HG02870 (cell line): Measurements from ENCODE around the gene LYAR.

ENCODE experiments used
- ATAC-seq: cut with Tn5 transposase; IDR thresholded peaks from one replicate; pipeline ENCODE4 v1.9.1; 2021; ENCODE audit warnings: mild to moderate bottlenecking, moderate library complexity; ENCODE audit not compliant: unreplicated experiment

The LYAR gene

DNA sequence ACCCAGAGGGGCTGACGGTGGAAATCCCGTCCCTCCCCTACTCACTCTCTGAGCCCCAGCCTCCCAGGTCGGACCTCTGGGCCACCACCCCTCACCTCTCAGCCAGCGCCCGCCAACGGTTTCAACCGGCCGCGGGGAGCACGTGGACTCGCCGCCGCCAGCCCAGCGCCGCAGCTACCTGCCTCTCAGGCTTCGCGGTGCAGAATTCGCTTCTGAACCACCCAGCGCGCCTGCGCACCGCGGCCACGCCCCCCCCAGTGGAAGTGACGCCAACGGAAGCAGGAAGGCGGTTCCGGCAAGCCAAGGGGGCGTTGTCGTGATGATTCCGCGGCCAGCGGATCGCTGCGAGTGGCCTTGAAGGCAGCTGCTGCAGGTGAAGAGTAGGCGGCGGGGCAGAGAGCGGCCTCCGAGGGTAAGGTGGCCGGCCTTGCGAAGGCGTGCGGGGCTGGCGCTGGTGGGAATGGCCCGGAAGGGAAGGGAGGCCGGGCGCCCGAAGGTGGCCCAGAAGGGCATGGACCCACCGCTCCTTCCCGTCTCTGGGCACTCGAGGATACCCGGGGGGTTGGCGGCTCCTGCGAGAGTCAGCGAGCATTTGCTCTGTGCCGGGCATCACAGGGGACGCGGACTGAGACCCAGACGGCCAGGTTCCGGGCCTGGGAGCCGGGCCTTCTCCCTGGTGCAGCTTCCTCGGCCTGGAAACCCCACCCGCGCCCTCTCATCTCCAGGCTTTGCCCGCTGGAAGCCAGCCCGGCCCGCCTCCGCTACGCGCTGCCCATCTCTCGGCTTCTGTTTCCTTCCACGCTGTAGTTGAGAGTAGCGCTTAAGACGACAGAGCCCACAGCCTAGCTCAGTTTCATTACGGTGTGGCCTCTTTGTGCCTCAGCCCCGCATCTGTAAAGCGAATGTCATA is at the start of gene LYAR, which contains the start of gene ZBTB49:
TSS of gene LYAR (minus strand) at position 214 of the 910 bp plus-strand sequence. CDS start 6,412 bp downstream, outside the sequence.
TSS of gene ZBTB49 (plus strand) at position 311 of the 910 bp plus-strand sequence. CDS start 9,695 bp downstream, outside the sequence.
- peak; percentile 86 for ATAC-seq

DNA sequence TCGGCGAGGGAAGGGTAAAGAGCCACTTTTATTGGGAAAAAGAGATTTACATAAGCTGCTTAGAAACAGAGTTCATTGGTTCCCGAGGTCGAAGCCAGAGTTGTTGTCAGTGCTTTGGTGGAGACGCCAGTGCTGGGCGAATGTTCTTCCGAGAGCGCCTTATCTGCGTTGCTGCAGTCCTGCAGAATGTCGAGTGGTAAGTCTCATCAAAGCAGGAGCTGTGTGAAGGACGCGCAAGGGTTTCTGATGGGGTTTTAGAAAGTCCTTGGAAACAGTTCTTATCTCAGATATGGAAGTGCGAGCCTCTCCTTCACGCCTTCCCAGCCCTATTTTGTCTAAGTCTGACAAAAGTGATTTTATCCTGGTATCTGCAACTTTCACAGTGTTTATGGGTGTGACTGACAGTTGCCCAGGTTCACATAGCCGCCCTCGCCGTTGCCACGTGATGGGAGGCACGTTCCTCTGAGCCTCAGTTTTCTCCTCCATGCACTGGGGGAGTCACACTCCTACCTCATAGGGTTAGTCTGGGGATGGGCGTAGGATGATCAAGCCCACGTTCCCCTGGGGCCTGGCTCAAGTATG is 49.6 kb upstream of the LYAR start:
- no peak for ATAC-seq

GRCh38 chr4:4338210-4339001 is 48.5 kb upstream of the LYAR start:
- no peak for ATAC-seq

DNA sequence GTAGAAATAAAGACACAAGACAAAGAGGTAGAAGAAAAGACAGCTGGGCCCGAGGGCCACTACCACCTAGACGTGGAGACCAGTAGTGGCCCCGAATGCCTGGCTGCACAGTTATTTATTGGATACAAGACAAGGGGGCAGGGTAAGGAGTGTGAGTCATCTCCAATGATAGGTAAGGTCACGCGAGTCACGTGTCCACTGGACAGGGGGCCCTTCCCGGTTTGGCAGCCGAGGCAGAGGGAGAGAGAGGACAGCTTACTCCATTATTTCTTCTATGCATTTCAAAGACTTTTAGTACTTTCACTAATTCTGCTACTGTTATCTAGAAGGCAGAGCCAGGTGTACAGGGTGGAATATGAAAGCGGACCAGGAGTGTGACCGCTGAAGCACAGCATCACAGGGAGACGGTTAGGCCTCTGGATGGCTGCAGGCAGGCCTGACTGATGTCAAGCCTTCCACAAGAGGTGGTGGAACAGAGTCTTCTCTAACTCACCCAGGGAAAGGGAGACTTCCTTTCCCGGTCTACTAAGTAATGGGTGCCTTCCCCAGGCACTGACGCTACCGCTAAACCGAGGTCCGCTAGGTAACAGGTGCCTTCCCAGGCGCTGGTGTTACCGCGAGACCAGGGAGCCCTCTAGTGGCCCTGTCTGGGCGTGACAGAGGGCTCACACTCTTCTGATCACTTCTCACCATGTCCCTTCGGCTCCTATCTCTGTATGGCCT is 45.0 kb upstream of the LYAR start:
- peak; percentile 82 for ATAC-seq

DNA sequence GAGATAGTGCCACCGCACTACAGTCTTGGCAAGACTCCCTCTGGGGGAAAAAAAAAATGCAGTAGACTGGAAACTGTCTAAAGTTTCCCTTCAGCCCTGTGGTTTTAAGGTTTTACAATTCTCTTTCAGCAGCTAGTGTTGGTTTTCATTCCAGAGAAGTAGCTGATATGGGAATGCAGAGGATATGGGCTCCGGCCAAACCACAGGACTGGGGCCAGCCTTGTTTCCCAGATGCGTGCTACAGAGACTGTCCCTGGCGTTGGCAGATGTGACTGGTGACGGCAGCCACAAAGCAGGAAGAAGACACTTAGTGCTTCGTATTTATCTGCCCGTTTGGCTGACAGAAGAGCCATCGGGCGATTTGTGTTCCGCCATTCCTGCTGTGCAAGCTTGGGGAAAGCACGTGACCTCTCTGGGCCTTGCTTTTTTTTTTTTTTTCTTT is 43.3 kb upstream of the LYAR start:
- ATAC-seq: no peak

DNA sequence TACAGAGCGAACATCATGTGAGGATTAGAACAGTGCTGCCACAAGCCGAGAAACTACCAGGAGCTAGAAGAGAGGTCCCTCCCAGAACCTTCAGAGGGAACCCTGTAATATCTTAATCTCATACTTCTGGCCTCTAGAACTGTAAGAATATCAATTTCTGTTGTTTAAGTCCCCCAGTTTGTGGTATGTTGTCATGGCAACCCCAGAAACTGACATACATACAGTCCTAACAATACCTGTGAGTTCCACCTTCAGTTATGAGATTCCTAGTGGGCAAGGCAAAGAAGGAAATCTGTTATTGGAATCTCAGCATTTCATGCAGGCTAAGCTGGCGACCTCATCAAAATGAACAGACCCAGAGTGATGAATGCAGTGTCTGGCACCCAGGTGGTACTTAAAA is 42.6 kb upstream of the LYAR start:
- ATAC-seq: no peak

GRCh38 chr4:4330794-4331193 is 40.8 kb upstream of the LYAR start:
- no peak for ATAC-seq

GRCh38 chr4:4329496-4329895 is 39.5 kb upstream of the LYAR start:
- ATAC-seq: no peak

DNA sequence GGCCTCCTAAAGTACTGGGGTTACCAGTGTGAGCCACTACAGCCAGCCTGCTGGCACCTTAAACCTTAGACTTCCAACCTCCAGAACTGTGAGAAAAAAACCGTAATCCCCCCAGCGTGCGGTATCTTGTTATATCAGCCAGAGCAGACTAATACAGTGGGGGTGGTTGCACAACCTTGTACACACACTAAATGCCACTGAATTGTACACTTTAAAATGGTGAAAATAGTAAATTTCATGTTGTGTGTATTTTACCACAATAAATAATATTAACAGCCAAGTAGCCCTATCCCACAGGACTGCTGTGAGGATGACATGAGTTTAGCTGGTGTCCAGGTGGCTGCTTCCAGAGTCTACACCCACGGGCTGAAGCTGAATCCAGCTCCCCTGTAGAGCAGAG is 38.9 kb upstream of the LYAR start:
- ATAC-seq: no peak

DNA sequence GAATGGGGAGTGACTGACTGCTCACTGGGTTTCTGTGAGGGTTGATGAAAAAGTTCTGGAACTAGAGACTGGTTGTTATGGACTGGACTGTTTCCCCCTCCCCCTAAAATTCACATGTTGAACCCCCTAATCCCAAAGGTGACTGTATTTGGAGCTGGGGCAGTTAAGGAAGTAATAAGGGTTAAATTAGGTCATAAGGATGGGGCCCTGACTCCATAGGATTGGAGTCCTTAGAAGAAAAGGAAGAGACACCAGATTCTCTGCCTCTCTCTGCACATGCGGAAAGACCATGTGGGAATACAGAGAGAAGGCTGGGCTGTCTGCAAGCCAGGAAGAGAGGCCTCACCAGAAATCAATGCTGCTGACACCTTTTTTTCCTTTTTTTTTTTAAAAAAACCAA is 38.3 kb upstream of the LYAR start:
- no peak for ATAC-seq

DNA sequence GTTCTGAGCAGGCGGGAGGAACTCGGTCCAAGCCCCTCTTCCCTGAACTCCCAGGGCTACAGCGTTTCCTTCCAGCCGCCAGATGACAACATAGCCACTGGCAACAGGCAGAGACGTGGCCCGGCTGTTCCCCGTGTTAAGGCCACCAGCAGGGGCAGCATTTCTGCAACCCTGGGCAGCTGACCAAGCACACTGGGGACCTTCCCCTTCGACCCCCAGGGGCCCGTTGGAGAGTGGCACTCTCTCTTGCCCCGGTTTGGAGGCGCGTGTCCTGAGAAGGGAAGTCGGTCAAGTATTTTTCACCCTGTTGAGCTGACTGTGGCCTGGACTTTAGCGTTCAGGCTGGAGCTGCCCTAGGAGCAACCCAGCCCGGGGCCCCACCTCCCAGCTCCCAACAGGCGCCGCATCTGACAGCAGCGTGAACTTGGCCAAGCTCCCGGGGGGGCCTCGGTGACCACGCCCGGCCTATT is 37.7 kb upstream of the LYAR start:
- no peak for ATAC-seq

- ATAC-seq: no peak
These were observed 36.2 kb upstream of the LYAR start for GRCh38 chr4:4326166-4326565.

GRCh38 chr4:4325321-4325720 is 35.4 kb upstream of the LYAR start:
- no peak for ATAC-seq

DNA sequence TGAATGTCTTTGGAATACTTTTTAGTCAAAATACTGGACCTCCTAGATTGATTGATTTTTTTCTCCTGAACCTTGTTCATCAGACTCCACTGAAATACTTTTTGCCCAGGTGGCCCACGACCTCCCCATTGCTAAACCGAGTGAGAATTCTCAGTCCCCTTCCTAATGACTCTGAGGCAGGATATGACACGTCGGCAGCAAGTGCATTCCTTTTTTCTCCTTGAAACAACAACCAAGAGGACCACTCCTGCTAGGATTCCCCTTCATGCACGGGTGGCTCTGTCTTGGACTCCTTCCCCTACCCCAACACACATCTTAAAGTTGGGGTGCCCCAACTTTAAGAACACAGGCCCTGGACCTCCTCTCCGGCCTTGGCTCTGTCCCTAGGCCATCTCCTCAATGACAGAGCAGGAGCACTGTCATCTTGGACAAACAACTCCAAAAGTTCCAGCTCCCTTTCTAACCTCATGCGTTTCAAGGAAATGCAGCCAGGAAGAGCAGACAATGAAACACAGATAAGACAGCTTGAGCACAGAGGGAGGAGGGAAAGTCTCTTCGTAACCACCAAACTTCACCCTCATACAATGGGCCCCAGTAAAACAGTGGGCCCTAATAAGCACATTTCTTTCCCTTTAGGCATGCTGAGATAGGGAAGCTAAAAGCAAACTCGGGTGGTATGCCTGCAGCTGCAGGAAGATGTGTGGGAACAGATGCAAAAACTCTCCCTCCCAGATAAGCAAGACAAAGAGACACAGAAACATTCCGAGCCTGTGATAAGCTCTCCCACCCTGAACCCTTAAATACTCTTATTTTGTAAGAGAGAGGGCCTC is 34.0 kb upstream of the LYAR start:
- ATAC-seq: no peak

DNA sequence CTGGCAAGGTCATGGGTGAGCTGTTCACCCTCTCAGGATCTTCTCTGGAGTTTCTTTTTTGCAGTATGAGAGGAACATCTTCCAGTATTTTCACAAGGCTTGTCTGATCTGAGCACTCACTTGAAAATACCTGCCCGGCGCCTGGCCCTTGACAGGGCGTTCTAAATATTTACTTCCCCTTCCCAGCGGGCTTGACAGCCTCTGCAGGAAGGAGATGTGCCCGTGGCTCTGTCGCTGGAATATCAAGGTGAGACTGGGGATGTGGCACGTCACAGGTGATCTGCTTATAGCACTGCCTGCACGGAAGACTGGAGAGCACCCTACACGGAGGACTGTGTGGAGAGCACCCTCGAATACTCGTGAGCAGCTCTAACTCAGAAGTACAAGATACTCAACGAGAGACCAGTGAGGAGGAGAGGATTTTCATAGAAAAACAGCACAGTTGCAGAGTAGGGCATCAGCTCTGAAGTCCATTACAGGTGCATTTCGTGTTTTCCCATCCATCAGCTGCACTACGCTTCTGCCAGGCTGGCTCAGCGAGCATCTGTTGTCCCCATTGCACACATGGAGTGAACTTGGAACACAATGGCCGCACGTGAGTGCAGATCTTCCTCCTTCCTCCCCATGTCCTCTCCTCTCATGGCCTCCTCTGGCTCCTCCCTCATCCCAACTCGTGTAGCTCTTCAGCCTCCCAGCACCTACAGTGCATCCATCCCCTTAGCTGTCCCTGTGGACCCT is 32.2 kb upstream of the LYAR start:
- ATAC-seq: no peak

GRCh38 chr4:4320951-4321714 is 31.2 kb upstream of the LYAR start:
- ATAC-seq: no peak

DNA sequence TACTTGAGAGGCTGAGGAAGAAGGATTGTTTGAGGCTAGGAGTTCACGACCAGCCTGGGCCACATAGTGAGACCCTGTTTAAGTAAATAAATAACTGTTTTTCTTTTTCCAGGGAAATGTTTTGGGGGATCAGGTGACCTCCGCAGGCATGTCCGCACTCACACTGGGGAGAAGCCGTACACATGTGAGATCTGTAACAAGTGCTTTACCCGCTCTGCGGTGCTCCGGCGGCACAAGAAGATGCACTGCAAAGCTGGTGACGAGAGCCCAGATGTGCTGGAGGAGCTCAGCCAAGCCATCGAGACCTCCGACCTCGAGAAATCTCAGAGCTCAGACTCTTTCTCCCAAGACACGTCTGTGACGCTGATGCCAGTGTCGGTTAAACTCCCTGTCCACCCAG is 30.6 kb upstream of the LYAR start:
- ATAC-seq: no peak

DNA sequence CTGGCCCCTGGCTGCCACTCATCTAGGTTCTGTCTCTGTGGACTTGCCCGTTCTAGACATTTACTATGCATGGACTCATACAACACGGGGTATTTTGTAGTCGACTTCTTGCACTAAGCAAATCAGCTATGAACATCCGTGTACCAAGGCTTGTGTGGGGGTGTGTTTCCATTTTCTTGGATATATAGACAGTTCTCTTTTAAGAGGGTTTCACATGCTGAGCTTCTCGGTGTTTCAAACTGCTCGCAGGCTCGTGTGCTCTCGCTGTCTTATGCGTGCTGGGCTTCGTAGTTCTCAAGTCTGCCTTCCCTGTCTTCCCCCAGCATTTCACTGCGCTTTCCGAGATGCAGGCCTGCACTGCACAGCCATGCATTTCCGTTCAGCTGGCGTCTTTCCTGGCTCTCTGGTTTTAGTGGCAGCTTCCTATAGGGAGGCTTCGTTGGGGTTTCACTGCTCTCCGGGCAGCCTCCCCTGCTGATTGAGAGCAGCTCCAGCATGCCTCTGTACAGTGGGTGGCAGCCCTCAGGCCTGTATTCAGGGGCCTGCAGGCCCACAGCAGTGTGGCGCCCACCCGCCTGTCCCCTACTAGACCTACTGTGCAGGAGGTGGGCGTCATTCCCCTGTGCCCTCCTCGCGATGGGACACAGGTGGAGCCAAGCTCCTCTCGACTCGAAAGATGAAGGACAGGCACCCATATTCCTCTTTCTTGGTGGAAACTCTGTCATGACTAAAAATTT is 27.7 kb upstream of the LYAR start:
- ATAC-seq: no peak
